ENCODE measurements around the gene KIN. TPM values are rescaled to one million over a fixed set of nuclear protein-coding genes. Genes with fewer than 3 reads are reported as not detected.
"Not testable (repeated sequence)": the region's sequence is repeated elsewhere in the genome, so short reads cannot be mapped to it uniquely, and the experiment has no call there.

Gene KIN
- total RNA-seq, 2 experiments from 2014 or later: 13.8 to 16.6 TPM

- no peaks in the 10 kb centered on the region for H3K4me1 Mint-ChIP-seq
- H3K27me3 Mint-ChIP-seq: no peaks in the 10 kb centered on the region
- H3K9me3 Mint-ChIP-seq: no peaks in the 10 kb centered on the region
- no peak for DNase-seq
- H3K36me3 Mint-ChIP-seq: peaks cover 14% of the 10 kb centered on the region
- H3K27ac Mint-ChIP-seq: no peak overlapping the region
- POLR2A ChIA-PET: no interaction called here
- H3K4me3 Mint-ChIP-seq: no peak overlapping the region
- ATAC-seq (ENCODE audit: low read depth): no peak
Observed at GRCh38 chr10:7750222-7750621, 37.6 kb downstream of the KIN start.

DNA sequence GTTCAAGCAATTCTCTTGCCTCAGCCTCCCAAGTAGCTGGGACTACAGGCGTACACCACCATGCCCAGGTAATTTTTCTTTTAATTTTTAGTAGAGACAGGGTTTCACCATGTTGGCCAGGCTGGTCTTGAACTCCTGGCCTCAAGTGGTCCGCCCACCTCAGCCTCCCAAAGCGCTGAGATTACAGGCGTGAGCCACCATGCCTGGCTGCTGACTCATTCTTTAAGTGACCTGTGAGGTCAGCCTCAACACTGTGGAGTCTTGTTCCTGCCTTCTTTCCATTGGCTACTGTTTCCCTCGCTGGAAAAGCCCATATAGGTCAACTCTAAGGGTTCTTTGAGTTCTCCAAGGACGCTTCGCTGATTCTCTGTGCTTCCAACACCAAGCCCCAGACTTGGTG lies 39.2 kb downstream of the KIN start:
- H3K27me3 Mint-ChIP-seq; DNase-seq; H3K4me3 Mint-ChIP-seq; POLR2A ChIA-PET; ATAC-seq (ENCODE audit: low read depth); H3K27ac Mint-ChIP-seq; H3K4me1 Mint-ChIP-seq; H3K9me3 Mint-ChIP-seq; H3K36me3 Mint-ChIP-seq: not testable (repeated sequence)

DNA sequence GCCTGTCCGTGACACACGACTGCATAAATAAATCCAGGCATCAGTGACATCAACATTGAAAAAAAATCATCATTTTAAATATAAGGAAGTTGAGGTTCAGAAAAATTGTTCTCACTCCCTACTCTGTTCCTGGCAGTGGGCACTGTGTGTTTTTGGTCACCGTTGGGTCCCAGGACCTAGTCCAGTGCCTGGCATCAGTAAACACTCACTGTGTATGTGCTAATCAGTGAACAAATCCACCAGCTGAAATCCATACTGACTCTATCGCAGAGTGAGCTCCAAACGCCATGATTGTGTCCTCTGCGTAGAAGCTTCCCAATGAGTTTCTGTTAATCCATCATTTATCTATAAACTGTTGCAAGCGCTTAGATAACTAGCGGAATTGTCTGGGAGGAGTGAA lies 43.5 kb downstream of the KIN start:
- peaks cover 2% of the 10 kb centered on the region for H3K27me3 Mint-ChIP-seq
- no peaks in the 10 kb centered on the region for H3K4me1 Mint-ChIP-seq
- no peak for ATAC-seq (ENCODE audit: low read depth)
- no peak overlapping the region for H3K27ac Mint-ChIP-seq
- POLR2A ChIA-PET: no interaction called here
- H3K4me3 Mint-ChIP-seq: no peak overlapping the region
- no peak for DNase-seq
- no peaks in the 10 kb centered on the region for H3K9me3 Mint-ChIP-seq
- no peaks in the 10 kb centered on the region for H3K36me3 Mint-ChIP-seq

DNA sequence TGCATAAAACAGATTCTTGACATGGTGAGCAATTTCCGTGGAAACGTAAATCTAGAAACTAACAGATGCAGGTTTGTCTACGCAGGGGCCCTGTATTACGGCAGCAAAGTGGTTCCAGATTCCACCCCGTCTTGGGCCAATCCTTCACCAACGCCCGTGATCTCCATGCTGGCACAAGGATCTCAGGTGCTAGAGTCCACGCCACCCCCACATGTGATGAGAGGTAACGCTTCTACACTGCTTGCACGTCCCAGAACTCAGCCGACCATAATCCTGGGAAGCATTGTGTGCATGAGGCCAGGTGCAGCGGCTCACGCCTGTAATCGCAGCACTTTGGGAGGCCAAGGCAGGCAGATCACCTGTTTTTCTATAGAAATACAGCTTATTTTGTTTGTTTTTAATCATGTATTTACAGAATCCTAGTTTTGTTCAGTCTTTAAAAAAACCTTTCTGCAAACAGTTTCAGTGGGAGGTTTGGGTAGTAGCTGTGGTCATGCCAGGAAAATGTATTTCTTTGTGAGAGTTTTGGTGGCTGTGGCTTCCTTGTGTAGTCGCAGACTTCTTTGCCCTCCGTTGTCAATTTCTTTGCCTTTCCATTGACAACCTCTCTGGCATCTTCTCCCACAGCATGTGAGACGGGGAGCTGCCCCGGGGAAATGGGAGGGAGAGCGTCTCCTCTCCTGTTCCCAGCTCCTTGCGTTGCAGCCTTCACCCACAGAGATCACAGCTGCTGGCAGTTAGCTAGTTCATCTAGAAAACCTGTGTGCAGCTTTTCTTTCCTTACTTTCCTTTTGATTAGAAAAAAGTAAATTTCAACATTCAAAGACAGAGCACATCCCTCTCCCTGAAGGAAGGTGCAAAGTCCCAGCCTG lies 49.0 kb downstream of the KIN start:
- Mint-ChIP-seq H3K9me3 (no peaks in the 10 kb centered on the region), H3K4me3 (no peak overlapping the region), H3K36me3 (no peaks in the 10 kb centered on the region), H3K27ac (no peak overlapping the region), H3K4me1 (peaks cover 5% of the 10 kb centered on the region), H3K27me3 (peaks cover 4% of the 10 kb centered on the region)
- ATAC-seq (ENCODE audit: low read depth) (no peak), DNase-seq (no peak)
- POLR2A ChIA-PET: no interaction called here

DNA sequence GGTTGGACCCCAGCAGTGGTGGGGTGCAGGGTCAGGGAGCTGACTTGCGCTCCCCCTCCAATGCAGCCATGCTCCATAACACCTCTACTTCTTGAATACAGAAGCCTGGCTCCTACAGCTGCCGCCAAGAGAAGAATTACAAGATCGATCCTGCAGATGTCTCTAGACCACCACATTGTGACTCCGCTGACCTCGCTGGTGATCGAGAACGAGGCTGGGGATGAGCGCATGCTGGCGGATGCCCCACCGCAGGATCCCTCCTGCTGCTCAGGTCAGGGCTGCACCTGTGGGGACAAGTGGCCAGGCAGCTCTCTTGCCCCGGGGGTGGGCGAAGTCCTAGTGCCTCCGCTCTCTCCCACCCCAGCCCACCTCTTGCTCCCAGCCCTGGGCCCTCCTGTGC lies 53.0 kb downstream of the KIN start:
- Mint-ChIP-seq H3K36me3 (no peaks in the 10 kb centered on the region), H3K4me1 (peaks cover 5% of the 10 kb centered on the region), H3K4me3 (no peak overlapping the region), H3K9me3 (no peaks in the 10 kb centered on the region), H3K27me3 (peaks cover 7% of the 10 kb centered on the region), H3K27ac (no peak overlapping the region)
- ATAC-seq (ENCODE audit: low read depth) (no peak), DNase-seq (no peak)
- POLR2A ChIA-PET: interaction anchor here (0.7 kb wide), 1 partner anchor 26 kb away, joined by 4 read pairs; no protein-coding TSS in a partner anchor

DNA sequence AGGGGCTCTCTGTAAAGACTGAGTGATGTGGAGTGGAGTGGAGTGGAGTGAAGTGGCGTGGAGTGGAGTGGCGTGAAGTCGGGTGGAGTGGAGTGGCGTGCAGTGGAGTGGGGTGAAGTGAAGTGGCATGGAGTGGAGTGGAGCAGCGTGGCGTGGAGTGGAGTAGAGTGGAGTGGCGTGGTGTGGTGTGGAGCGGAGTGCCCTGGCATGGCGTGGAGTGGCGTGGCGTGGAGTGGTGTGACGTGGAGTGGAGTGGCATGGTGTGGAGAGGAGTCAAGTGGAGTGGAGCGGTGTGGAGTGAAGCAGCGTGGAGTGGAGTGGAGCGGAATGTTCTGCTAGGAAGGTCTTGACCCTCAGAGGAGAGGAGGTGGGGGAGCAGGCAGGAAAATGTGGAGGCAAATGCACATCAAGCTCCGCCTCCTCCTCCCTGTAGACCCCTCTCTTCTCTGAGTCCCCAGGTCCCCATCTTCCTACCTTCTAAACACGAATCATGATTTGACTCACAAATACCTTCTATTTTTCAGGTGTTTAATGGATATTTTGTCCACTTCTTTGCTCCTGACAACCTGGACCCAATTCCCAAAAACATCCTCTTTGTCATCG lies 64.8 kb downstream of the KIN start:
- DNase-seq (no peak), ATAC-seq (ENCODE audit: low read depth) (no peak)
- Mint-ChIP-seq H3K4me1 (peaks cover 13% of the 10 kb centered on the region), H3K4me3 (no peak overlapping the region), H3K27me3 (peaks cover 14% of the 10 kb centered on the region), H3K36me3 (no peaks in the 10 kb centered on the region), H3K27ac (no peak overlapping the region), H3K9me3 (no peaks in the 10 kb centered on the region)
- POLR2A ChIA-PET: no interaction called here

GRCh38 chr10:7720478-7720877 lies 67.3 kb downstream of the KIN start:
- no peak for DNase-seq
- peaks cover 20% of the 10 kb centered on the region for H3K4me1 Mint-ChIP-seq
- POLR2A ChIA-PET: no interaction called here
- H3K9me3 Mint-ChIP-seq: no peaks in the 10 kb centered on the region
- no peak overlapping the region for H3K4me3 Mint-ChIP-seq
- peaks cover 15% of the 10 kb centered on the region for H3K27me3 Mint-ChIP-seq
- ATAC-seq (ENCODE audit: low read depth): no peak
- no peak overlapping the region for H3K27ac Mint-ChIP-seq
- no peaks in the 10 kb centered on the region for H3K36me3 Mint-ChIP-seq

- Mint-ChIP-seq H3K27ac (no peak overlapping the region), H3K36me3 (no peaks in the 10 kb centered on the region), H3K4me1 (peaks cover 20% of the 10 kb centered on the region), H3K9me3 (no peaks in the 10 kb centered on the region), H3K4me3 (no peak overlapping the region), H3K27me3 (peaks cover 15% of the 10 kb centered on the region)
- DNase-seq (no peak), ATAC-seq (ENCODE audit: low read depth) (no peak)
- POLR2A ChIA-PET: no interaction called here
Observed at GRCh38 chr10:7718685-7719084, 69.1 kb downstream of the KIN start.

GRCh38 chr10:7717767-7718166 lies 70.0 kb downstream of the KIN start:
- Mint-ChIP-seq H3K9me3 (no peaks in the 10 kb centered on the region), H3K36me3 (no peaks in the 10 kb centered on the region), H3K27me3 (peaks cover 15% of the 10 kb centered on the region), H3K27ac (no peak overlapping the region), H3K4me3 (peak overlapping the region; percentile 5), H3K4me1 (peaks cover 20% of the 10 kb centered on the region)
- DNase-seq: no peak
- POLR2A ChIA-PET: no interaction called here
- peak; percentile 50 for ATAC-seq (ENCODE audit: low read depth)

DNA sequence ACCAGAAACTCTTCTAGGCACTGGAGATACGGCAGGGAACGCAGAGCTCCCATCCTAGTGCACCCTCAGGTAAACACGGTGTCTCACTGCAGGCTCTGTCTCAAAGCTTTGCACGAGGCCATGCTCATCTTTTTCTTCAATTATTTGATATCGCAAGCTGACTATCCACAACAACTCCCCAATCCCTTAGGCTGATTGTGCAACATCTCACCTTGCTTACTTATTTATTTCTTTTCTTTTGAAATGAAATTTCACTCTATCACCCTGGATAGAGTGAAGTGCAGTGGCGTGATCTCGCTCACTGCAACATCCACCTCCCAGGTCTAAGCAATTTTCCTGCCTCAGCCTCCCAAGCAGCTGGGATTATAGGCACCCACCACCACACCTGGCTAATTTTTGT lies 72.3 kb downstream of the KIN start:
- H3K4me1 Mint-ChIP-seq: peaks cover 20% of the 10 kb centered on the region
- H3K27me3 Mint-ChIP-seq: peaks cover 18% of the 10 kb centered on the region
- H3K9me3 Mint-ChIP-seq: peaks cover 2% of the 10 kb centered on the region
- DNase-seq (no peak), ATAC-seq (ENCODE audit: low read depth) (no peak)
- no peak overlapping the region for H3K27ac Mint-ChIP-seq
- POLR2A ChIA-PET: no interaction called here
- no peak overlapping the region for H3K4me3 Mint-ChIP-seq
- H3K36me3 Mint-ChIP-seq: no peaks in the 10 kb centered on the region

DNA sequence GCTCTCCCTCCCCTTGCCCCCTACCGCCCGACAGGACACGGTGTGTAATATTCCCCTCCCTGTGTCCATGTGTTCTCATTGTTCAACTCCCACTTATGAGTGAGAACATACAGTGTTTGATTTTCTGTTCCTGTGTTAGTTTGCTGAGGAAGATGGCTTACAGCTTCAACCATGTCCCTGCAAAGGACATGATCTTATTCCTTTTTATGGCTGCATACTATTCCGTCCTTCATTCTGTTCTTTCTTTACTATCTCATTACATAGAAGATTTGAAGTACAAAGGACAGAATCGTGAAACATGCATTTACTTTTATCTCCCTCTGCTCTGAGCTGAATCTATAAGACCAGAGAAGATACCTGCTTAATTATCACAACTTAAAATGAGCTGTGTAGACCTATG lies 76.7 kb downstream of the KIN start:
- H3K36me3 Mint-ChIP-seq; H3K27ac Mint-ChIP-seq; H3K4me3 Mint-ChIP-seq; H3K9me3 Mint-ChIP-seq; POLR2A ChIA-PET; H3K4me1 Mint-ChIP-seq; ATAC-seq (ENCODE audit: low read depth); DNase-seq: not testable (repeated sequence)
- H3K27me3 Mint-ChIP-seq: peaks cover 33% of the 10 kb centered on the region

- H3K9me3 Mint-ChIP-seq: peaks cover 2% of the 10 kb centered on the region
- no peak overlapping the region for H3K27ac Mint-ChIP-seq
- peaks cover 35% of the 10 kb centered on the region for H3K27me3 Mint-ChIP-seq
- no peak overlapping the region for H3K4me3 Mint-ChIP-seq
- H3K4me1 Mint-ChIP-seq: no peaks in the 10 kb centered on the region
- POLR2A ChIA-PET: no interaction called here
- H3K36me3 Mint-ChIP-seq: no peaks in the 10 kb centered on the region
- DNase-seq: no peak
- no peak for ATAC-seq (ENCODE audit: low read depth)
Observed at GRCh38 chr10:7710446-7710845, 77.3 kb downstream of the KIN start.

DNA sequence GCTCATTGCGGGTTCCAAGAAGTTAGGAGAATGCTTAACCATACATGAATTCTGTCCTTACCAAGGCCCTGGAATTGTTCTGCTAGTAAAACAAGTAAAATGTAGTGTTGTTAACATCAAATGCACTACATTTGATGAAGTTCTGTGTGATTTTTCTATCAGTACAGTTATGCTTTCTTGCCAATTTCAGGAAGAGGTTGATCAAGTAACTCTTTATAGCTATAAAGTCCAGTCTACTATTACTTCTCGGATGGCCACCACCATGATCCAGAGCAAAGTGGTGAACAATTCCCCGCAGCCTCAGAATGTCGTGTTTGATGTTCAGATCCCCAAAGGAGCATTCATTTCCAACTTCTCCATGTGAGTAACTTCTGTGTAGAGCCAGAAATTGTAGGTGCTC lies 79.0 kb downstream of the KIN start:
- DNase-seq (no peak), ATAC-seq (ENCODE audit: low read depth) (no peak)
- no peaks in the 10 kb centered on the region for H3K4me1 Mint-ChIP-seq
- H3K36me3 Mint-ChIP-seq: no peaks in the 10 kb centered on the region
- H3K27me3 Mint-ChIP-seq: peaks cover 41% of the 10 kb centered on the region
- H3K27ac Mint-ChIP-seq: no peak overlapping the region
- POLR2A ChIA-PET: interaction anchor here (0.5 kb wide), 1 partner anchor 26 kb away, joined by 4 read pairs; no protein-coding TSS in a partner anchor
- H3K9me3 Mint-ChIP-seq: peaks cover 2% of the 10 kb centered on the region
- no peak overlapping the region for H3K4me3 Mint-ChIP-seq
